ENCODE measurements around the gene COX5A.

GRCh38 chr15:74908635-74909034, 29.2 kb downstream of the COX5A start:
- TF ChIP-seq EZH2 (IDR thresholded peaks at IDR 0.05; ENCODE audit: low read length, missing control alignments), result no peak
- TF ChIP-seq, protein P1, sequence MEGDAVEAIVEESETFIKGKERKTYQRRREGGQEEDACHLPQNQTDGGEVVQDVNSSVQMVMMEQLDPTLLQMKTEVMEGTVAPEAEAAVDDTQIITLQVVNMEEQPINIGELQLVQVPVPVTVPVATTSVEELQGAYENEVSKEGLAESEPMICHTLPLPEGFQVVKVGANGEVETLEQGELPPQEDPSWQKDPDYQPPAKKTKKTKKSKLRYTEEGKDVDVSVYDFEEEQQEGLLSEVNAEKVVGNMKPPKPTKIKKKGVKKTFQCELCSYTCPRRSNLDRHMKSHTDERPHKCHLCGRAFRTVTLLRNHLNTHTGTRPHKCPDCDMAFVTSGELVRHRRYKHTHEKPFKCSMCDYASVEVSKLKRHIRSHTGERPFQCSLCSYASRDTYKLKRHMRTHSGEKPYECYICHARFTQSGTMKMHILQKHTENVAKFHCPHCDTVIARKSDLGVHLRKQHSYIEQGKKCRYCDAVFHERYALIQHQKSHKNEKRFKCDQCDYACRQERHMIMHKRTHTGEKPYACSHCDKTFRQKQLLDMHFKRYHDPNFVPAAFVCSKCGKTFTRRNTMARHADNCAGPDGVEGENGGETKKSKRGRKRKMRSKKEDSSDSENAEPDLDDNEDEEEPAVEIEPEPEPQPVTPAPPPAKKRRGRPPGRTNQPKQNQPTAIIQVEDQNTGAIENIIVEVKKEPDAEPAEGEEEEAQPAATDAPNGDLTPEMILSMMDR (conservative IDR thresholded peaks at IDR 0.05 in 1 of 2, IDR thresholded peaks at IDR 0.05 in 1 of 2; ENCODE audit: low read depth in 1 of 2, low read length in 2 of 2), result no peak

All from fibroblast of lung (primary cell).